ENCODE measurements around the gene RPL22L1. TPM values are rescaled to one million over a fixed set of nuclear protein-coding genes. Genes with fewer than 3 reads are reported as not detected.

Gene RPL22L1
- total and polyA plus RNA-seq, 2 experiments from 2014 or later, result 82.2 to 110 TPM

DNA sequence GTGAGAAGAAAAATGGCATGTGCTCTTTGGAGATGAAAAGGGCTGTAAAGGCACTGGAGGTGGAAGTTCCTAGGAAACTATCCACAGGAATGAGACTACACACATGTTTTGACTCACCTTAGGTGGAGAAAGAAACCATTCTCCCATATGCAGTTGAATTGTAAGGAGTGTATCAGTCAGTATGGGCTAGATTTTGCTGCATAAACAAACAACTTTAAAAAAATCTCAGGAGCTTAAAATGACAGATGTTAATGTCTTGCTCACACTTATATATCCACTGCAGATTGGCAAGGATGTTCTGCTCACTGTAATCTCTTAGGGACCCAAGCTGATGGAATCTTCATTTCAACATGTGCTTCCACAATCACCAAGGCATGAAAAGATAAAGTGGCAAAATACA is 25.6 kb downstream of the RPL22L1 start:
- H4K20me1 ChIP-seq (ENCODE audit: insufficient read depth), result no peaks in the 10 kb centered on the region
- no peaks in the 10 kb centered on the region for H3K27me3 ChIP-seq (replicated peaks; ENCODE audit: insufficient read depth)
- 0 out of 2 replicates have a peak, but pooled peaks cover 3% of the 10 kb centered on the region for H3K4me1 ChIP-seq (ENCODE audit: insufficient read depth)
- H3K79me2 ChIP-seq (ENCODE audit: insufficient read depth), result no peaks in the 10 kb centered on the region
- no peak for DNase-seq
- no peak overlapping the region for H3K27ac ChIP-seq
- H3K9me3 ChIP-seq (ENCODE audit: low read depth), result no peaks in the 10 kb centered on the region
- no peaks in the 10 kb centered on the region for H3F3A ChIP-seq (ENCODE audit: insufficient read depth)
- no peak overlapping the region for H2AFZ ChIP-seq
- no peak overlapping the region for H3K4me3 ChIP-seq
- TF ChIP-seq EZH2 (IDR thresholded peaks at IDR 0.05; ENCODE audit: insufficient read depth, poor library complexity, severe bottlenecking) (no peak), EZH2phosphoT487 (IDR thresholded peaks at IDR 0.05; ENCODE audit: insufficient read depth, low read depth) (no peak)
- no peaks in the 10 kb centered on the region for H3K36me3 ChIP-seq (ENCODE audit: low read depth)
- H3K4me2 ChIP-seq (ENCODE audit: unreplicated experiment), result no peak overlapping the region
- H3K9ac ChIP-seq, result no peak overlapping the region
- in situ Hi-C loops (cut with MboI), result loop anchor here (25.0 kb wide), 1 partner anchor 657 kb away; the partner anchor contains the start of gene PHC3
- H3K9me2 ChIP-seq (ENCODE audit: insufficient read depth), result no peaks in the 10 kb centered on the region

DNA sequence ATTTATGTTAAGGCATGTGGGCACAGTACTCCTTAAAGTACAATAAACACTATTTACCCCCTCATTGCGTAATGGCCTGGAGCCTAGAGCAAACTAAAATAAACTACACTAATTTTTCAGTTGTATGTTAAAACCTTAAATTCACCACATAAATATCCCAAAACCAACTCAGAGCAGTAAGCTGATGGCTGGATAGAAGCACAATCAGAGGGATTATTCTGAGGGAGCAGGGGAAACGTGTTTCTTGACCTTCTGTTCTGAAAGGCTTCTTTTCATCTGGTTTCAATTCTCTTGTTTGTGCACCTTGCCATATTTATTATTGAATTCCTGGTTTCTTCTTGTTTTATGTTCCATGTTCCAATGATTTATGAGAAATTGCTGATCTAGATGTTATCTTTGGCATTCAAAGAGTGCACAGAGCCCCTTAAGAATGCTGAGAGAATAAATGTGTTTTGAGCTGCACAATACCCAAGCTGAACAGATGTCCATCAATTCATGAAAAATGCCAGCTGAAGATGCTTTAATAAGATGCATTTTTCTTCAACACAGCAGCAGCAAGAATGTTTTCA is 29.6 kb downstream of the RPL22L1 start:
- no peaks in the 10 kb centered on the region for H3K9me3 ChIP-seq (ENCODE audit: low read depth)
- no peaks in the 10 kb centered on the region for H4K20me1 ChIP-seq (ENCODE audit: insufficient read depth)
- H3K9me2 ChIP-seq (ENCODE audit: insufficient read depth), result no peaks in the 10 kb centered on the region
- H3K4me2 ChIP-seq (ENCODE audit: unreplicated experiment), result no peak overlapping the region
- H3K36me3 ChIP-seq (ENCODE audit: low read depth), result no peaks in the 10 kb centered on the region
- H3K27me3 ChIP-seq (replicated peaks; ENCODE audit: insufficient read depth), result peaks cover 5% of the 10 kb centered on the region
- no peaks in the 10 kb centered on the region for H3K4me1 ChIP-seq (ENCODE audit: insufficient read depth)
- H3F3A ChIP-seq (ENCODE audit: insufficient read depth), result no peaks in the 10 kb centered on the region
- no peak overlapping the region for H2AFZ ChIP-seq
- no peak for DNase-seq
- no peak overlapping the region for H3K4me3 ChIP-seq
- H3K9ac ChIP-seq, result no peak overlapping the region
- no peaks in the 10 kb centered on the region for H3K79me2 ChIP-seq (ENCODE audit: insufficient read depth)
- 74 to 75% methylated on average over 2 of the region's 2 CpGs for WGBS, 2 experiments (ENCODE audit: low coverage in 1 of 2, low lambda C conversion rate in 2 of 2, missing lambda C conversion rate in 2 of 2)
- H3K27ac ChIP-seq, result no peak overlapping the region
- in situ Hi-C loops (cut with MboI), result loop anchor here (25.0 kb wide), 1 partner anchor 653 kb away; the partner anchor contains the start of gene PHC3
- TF ChIP-seq EZH2phosphoT487 (IDR thresholded peaks at IDR 0.05; ENCODE audit: insufficient read depth, low read depth) (no peak), EZH2 (IDR thresholded peaks at IDR 0.05; ENCODE audit: insufficient read depth, poor library complexity, severe bottlenecking) (no peak)

DNA sequence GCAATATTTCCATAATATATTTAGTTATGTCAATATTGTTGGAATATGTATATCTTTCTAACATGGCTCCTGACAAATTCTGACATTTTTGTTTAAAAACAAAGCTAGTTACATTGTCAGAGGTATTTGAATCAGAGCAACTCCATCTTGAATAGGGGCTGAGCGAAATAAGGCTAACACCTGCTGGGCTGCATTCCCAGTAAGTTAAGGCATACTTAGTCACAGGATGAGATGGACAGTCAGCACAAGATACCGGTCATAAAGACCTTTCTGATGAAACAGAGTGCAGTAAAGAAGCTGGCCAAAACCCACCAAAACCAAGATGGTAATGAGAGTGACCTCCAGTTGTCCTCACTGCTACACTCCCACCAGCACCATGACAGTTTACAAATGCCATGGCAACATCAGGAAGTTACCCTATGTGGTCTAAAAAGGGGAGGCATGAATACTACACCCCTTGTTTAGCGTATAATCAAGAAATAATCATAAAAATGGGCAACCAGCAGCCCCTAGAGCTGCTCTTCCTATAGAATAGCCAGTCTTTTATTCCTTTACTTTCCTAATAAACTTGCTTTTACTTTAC is 30.4 kb downstream of the RPL22L1 start:
- Histone ChIP-seq H3K79me2 (ENCODE audit: insufficient read depth) (no peaks in the 10 kb centered on the region), H3K4me3 (no peak overlapping the region), H3K27me3 (replicated peaks; ENCODE audit: insufficient read depth) (peaks cover 12% of the 10 kb centered on the region), H3F3A (ENCODE audit: insufficient read depth) (no peaks in the 10 kb centered on the region), H4K20me1 (ENCODE audit: insufficient read depth) (no peaks in the 10 kb centered on the region), H3K27ac (no peak overlapping the region), H3K4me1 (ENCODE audit: insufficient read depth) (no peaks in the 10 kb centered on the region), H3K9me2 (ENCODE audit: insufficient read depth) (no peaks in the 10 kb centered on the region), H2AFZ (no peak overlapping the region), H3K36me3 (ENCODE audit: low read depth) (no peaks in the 10 kb centered on the region), H3K9ac (no peak overlapping the region), H3K9me3 (ENCODE audit: low read depth) (no peaks in the 10 kb centered on the region), H3K4me2 (ENCODE audit: unreplicated experiment) (no peak overlapping the region)
- WGBS, 2 experiments (ENCODE audit: low coverage in 1 of 2, low lambda C conversion rate in 2 of 2, missing lambda C conversion rate in 2 of 2), result 91 to 92% methylated on average over 3 of the region's 3 CpGs
- TF ChIP-seq EZH2phosphoT487 (IDR thresholded peaks at IDR 0.05; ENCODE audit: insufficient read depth, low read depth) (no peak), EZH2 (IDR thresholded peaks at IDR 0.05; ENCODE audit: insufficient read depth, poor library complexity, severe bottlenecking) (no peak)
- DNase-seq, result no peak
- in situ Hi-C loops (cut with MboI), result loop anchor here (25.0 kb wide), 1 partner anchor 652 kb away; the partner anchor contains the start of gene PHC3

- Histone ChIP-seq H3K79me2 (ENCODE audit: insufficient read depth) (no peaks in the 10 kb centered on the region), H2AFZ (no peak overlapping the region), H4K20me1 (ENCODE audit: insufficient read depth) (no peaks in the 10 kb centered on the region), H3K9me3 (ENCODE audit: low read depth) (no peaks in the 10 kb centered on the region), H3K27me3 (replicated peaks; ENCODE audit: insufficient read depth) (peaks cover 21% of the 10 kb centered on the region), H3K27ac (no peak overlapping the region), H3K4me2 (ENCODE audit: unreplicated experiment) (no peak overlapping the region), H3K4me3 (no peak overlapping the region), H3K9ac (no peak overlapping the region), H3K4me1 (ENCODE audit: insufficient read depth) (no peaks in the 10 kb centered on the region), H3K9me2 (ENCODE audit: insufficient read depth) (no peaks in the 10 kb centered on the region), H3K36me3 (ENCODE audit: low read depth) (no peaks in the 10 kb centered on the region), H3F3A (ENCODE audit: insufficient read depth) (no peaks in the 10 kb centered on the region)
- WGBS, 2 experiments (ENCODE audit: low coverage in 1 of 2, low lambda C conversion rate in 2 of 2, missing lambda C conversion rate in 2 of 2), result 74 to 78% methylated on average over 4 of the region's 4 CpGs
- DNase-seq, result no peak
- TF ChIP-seq EZH2phosphoT487 (IDR thresholded peaks at IDR 0.05; ENCODE audit: insufficient read depth, low read depth), result no peak
- TF ChIP-seq EZH2 (IDR thresholded peaks at IDR 0.05; ENCODE audit: insufficient read depth, poor library complexity, severe bottlenecking), result no peak
- in situ Hi-C loops (cut with MboI), result loop anchor here (25.0 kb wide), 1 partner anchor 649 kb away; the partner anchor contains the start of gene PHC3
These were observed 33.5 kb downstream of the RPL22L1 start for GRCh38 chr3:170836491-170836890.

Measured in GM23248 (cell line).